Measurements from ENCODE around the gene ADCK1.
"Not testable (repeated sequence)": the region's sequence is repeated elsewhere in the genome, so short reads cannot be mapped to it uniquely, and the experiment has no call there.

The ADCK1 gene

DNA sequence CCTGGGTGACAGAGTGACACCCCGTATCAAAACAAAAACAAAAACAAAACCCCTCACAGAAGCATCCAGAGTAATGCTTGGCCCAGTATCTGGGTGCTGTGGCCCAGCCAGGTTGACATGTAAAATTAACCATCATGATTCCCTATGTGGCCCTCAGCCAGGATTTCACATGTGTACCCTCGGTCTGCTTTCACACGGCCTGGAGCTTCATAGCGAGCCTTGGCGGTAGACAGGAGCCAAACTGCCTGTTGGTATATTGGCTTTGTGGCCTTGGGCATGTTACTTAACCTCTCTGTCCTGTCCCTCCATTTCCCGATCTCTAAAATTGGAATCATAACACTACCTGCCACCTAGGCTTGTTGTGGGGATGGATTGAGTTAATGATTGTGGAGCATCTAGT, 65.5 kb downstream of the ADCK1 start:
- DNase-seq (ENCODE audit: low spot score): no peak

DNA sequence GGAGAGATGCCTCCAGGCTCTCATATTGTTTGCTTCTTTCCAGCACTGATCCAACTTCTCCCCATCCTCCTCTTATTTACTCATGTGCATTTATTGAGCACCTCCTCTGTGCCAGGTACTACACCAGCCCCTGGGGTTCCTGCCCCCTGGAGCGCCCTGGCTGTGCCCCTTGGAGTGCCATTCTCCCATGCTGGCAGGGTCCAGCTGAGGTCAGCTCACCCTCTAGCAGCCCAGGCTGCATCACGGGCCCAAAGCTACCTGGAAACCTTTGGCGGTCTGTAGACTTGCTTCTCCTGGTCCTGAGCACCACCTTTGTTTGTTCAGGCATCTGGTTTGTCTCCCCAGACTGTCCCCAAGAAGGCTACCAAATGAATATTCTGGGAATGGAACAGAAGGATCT, 67.0 kb downstream of the ADCK1 start:
- no peak for DNase-seq (ENCODE audit: low spot score)

DNA sequence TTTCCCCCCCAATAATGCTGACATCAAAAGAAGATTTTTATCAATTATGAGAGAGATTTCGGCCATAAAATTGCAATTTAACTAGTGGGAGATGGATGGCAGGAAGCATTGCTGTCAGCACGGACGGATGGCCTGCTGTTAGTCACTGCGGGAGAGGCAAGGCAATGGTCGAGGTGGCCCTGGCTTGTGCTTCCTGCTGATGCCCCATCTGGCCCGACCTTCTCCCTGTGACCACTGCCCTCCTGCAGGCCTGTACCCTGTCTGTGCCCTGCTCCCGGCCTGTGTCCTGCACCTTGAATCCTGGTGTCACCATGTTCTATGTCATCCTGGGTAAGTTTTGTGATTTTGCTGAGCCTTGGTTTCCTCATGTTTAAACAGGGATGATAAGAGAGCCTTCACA, 67.6 kb downstream of the ADCK1 start:
- no peak for DNase-seq (ENCODE audit: low spot score)

DNA sequence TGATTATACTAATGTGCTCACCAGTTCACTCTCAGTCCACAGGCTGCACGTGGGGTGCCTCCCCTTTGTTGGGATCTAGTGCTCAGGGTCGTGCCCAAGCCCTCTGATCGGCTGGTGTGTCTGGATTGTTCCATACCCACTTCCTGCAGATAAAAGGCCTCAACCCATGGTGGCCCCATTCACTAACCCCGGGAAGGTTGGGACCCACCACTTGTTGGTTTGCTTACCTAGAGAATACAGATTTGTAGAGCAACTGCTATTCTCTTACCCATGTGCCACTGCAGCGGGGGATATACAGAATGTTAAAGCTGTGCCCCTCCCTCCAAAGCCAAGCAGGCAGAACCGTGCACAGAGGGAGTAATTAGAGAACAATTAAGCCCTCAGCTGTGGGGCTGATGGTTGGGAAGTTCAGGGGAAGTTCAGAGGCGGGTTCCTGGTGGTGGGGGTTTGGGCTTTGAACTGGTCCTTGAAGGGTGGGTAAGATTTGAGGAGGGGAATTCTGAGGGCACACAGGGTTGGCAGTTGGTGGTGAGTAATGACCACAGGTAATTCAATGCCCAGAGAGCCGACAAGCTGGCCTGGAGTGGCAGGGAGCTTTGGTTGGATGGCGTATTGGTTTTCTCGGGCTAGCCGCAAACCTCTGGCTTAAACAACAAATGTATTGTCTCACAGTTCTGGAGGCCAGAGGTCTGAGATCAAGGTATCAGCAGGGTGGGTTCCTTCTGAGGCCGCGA, 68.8 kb downstream of the ADCK1 start:
- no peak for DNase-seq (ENCODE audit: low spot score)

DNA sequence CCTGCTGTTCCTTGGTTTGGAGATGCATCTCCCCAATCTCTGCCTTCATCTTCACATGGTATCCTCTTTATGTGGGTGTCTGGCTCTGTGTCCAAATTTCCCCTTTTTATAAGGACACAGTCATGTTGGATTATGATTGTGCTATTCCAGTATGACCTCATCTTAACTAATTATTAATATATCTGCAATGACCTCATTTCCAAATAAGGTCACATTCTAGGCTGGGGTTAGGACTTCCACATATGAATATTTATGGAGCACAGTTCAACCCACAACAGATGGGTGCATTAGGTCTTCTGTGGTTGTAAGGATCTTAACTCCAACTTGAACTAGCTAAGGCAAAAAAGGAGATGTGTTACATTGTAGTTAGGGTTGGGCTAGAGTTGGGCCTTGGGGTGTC, 69.4 kb downstream of the ADCK1 start:
- DNase-seq (ENCODE audit: low spot score): no peak

DNA sequence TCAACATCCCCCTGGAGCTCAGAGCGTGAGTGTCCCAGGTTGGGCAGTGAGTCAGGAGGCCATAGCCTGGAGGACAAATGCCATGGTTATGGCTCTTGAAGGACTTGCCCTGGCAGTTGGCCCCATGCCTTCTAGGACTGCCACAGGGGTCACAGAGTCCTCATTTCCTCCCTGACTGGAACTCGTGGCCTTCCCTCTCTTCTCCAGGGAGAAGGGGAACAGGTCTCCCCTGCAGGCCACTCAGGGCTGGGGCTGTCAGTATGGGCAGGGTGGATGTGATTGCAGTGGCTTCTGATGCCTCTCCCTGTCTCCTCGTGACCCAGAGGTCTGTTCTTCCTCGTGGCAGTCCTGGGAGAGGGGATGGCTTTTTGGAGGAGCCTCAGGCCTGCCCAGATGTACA, 70.7 kb downstream of the ADCK1 start:
- DNase-seq (ENCODE audit: low spot score): no peak

DNA sequence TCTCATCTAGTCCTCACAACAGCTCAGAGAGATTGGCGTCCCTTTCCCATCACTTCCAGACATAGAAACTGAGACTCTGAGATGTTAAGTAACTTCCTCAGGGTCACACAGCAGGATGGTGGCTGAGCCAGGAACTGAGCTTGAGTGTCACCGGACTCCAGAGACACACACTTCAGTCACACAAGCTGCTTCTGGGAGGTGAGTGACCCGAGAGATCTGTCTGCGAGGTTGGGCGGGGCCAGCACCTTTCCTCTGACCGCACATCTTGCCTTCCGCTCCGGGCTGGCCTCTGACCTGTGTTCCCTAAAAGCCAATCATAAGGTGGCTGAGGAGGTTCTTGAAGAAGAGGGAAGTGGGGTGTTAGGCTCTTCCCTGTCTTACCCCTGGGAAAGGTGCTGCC, 72.2 kb downstream of the ADCK1 start:
- no peak for DNase-seq (ENCODE audit: low spot score)

DNA sequence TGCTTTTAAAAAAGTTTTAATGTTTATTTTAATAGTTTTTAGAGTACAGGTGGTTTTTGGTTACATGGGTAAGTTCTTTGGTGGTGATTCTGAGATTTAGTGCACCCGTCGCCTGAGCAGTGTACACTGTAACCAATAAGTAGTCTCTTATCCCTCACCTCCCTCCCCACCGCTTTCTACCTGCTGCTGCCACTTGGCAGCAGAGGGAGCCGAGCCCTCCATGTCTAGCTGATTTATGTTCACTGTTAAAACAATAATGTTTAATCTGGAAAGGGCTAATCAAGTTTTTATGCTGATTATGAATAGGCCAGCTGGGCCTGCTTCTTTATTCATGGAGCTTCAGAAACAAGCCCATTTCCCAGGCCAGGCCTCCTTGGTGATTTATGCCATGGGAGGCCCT, 73.1 kb downstream of the ADCK1 start:
- no peak for DNase-seq (ENCODE audit: low spot score)

DNA sequence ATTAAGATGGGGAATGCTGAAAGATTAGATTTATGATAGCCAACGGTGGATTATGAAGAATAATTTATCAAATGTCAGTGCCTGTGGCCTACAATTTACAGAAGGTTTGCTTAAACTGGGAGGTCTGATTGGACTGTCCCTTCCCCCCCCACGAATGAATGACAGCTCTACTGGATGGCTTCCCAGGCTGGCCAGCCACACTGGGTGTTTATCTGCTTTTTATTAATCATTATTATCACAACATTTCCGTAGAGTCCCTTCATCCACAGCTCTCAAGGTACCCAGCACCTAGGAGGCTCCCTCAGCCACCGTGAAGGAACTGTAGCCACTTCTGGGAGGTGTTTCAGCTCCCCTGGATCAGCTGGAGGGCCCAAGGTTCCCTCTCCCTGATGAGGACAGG, 78.9 kb downstream of the ADCK1 start:
- no peak for DNase-seq (ENCODE audit: low spot score)

DNA sequence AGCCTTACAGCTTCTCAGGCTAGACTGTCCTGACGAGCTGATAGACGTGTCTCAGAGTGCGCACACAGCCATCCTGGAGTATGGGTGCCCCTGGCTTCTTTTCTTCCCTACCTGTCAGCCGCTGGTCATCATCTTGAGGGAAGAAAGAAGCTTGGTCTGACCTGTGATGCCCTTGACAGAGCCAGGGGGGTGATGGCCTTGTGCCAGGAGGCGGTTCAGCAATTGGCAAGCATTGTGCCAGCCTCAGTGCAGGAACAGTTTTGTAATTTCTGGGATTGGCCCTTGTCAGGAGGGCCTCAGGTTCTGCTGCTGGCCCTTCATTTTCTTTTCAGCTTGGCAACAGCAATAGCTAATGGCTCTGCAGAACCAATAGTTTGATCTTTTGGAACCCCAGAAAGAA, 80.1 kb downstream of the ADCK1 start:
- DNase-seq (ENCODE audit: low spot score): no peak

DNA sequence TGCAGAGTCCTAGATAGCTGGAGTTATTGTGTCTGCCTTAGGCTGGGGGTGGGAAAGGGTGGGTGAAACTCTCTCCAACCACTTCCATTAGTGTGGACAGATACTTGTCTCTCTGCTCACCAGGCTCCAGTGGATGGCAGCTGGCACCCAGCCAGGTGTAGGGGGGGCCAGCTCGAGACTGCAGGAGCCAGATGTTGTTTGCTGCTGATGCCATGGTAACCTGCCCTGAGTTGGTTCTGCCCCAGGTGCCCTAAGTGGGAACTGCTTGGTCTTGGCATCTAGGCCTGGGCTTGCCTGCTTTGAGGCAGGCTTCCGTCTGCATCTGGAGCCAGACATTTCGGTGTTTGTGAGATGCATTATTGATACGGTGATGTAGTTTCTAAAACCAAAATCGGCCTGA, 82.2 kb downstream of the ADCK1 start:
- DNase-seq (ENCODE audit: low spot score): no peak

DNA sequence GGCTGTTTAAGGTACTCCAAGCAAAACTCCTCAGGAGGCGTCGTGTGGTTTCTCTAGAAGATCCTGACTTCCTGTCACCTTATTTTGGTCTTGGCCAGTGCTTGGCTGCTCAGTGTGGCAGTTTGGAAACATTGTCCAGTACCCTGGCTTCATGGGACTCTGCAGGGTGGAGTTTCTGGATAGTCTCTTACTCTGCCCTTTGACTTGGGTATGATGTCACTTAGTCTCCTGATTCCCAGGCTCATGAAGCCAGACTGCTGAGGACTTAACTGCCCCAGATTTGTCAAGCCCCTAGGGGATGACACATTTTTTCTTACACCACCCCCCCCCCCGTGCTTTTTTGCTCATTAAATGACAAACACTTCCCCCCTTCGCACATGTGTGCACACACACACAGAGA, 82.7 kb downstream of the ADCK1 start:
- no peak for DNase-seq (ENCODE audit: low spot score)

DNA sequence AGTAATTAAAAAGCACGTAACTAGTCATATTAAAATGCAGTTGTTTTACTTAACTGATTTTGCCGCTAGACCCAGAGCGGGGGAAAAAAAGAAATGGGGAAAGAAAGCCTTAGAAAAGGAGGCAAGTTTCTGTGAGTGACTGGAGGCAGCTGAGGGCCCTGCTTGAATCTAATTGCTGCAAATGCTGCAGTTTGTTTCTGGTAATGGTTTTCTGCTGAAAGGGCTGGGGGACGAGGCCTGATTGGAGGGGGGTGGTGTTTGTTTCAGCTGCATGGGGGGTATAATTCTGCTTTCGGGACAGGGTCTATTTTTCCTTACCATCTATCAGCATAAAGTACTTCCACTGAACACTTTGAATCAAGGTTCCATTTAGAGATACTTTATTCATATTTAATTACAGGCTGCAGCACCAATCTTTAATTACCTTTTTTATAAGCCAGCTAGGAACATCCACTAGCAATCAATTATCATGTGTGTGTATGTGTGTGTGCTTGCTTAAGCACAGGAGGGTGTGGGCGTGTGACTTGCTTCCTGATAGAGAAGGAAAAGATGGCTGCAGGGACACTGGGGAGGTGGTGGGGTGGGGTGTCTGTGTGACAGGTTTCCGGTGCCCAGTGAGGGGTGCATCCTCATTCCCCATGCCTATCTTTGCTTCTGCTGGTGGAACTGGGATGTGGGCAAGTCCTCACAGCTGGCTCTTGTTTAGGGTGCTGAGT, 83.4 kb downstream of the ADCK1 start:
- no peak for DNase-seq (ENCODE audit: low spot score)

DNA sequence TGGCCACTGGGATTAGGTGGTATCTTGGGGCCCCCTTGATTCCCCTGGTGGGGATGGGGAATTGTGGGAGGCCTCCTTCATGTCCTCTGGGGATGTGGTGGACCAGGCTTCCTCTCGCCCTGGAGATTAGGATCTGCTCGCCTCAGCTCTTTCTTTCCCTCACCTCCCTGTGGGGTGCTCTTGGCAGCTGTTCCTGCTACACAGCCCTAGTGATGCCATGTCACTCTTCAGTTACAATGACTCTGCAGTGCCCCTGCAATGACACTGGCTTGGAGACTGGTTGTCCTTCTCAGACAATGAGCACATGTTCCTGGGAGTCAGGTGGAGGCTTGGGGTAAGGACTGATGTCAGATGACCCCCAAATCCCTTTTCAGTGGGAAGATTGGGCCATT, 83.9 kb downstream of the ADCK1 start:
- DNase-seq (ENCODE audit: low spot score): no peak

DNA sequence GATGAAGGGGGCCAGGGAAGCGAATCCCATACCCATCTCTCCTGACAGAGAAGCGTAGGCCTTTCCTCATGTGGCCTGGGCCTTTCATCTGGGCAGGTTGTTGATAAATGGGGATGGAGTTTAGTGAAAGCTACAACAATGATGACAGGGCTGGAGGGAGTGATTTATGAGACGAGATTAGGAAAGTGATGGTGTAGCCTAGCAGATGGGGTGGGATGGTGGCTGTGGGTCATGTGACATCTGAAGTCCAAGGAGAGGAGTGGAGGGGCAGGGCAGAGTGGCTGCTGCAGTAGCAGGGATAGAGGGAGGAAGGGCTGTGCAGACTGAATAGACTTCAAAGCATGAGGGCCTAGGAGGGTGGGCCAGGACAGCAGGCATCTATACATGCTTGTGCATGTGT, 85.5 kb downstream of the ADCK1 start:
- no peak for DNase-seq (ENCODE audit: low spot score)

DNA sequence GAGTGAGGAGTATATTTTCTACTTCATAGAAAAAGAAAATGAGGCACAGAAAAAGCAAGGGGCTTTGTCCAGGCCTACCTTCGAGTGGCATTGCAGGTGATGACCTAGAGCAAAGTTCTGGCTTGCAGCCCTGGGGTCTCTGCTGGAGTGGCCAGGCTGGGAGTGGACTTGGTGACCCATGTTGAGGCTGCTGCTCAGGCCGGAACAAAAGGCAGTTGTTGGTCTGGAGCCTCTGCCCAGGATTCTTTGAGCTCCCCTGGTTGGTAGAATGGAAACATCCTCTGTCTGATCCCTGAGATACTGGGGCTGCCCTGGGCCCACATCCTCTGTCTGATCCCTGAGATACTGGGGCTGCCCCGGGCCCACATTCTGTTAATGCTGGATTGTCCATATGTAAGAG, 86.1 kb downstream of the ADCK1 start:
- DNase-seq (ENCODE audit: low spot score): no peak

DNA sequence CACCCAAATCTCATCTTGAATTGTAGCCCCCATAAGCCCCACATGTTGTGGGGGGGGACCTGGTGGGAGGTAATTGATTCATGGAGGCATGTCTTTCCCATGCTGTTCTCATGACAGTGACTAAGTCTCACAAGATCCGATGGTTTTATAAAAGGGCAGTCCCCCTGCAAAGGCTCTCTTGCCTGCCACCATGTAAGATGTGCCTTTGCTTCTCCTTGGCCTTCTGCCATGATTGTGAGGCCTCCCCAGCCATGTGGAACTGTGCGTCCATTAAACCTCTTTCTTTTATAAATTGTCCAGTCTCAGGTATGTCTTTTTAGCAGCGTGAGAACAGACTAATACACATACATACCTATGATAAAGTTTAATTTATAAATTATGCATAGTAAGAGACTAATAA, 89.0 kb downstream of the ADCK1 start:
- DNase-seq (ENCODE audit: low spot score): not testable (repeated sequence)

DNA sequence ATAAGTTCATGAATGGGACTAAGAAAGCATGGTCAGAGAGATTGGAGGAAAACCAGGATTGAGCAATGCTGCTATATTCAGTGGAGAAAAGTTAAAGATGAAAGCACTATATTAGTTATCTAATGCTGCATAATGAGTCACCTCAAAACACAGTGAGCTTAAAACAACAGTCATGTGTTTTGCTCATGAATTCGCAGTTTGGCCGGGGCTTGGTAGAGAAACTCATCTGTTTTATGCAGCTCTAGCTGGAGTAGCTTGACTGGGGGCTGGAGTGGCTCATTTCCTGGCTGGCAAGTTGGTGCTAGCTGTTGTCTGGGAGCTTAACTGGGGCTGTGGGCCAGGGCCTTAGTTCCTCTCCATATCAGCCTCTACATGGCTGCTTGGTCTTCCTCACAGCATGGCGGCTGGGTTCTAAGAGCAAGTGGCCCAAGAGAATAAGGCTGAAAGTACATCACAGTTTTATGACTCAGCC, 90.1 kb downstream of the ADCK1 start:
- no peak for DNase-seq (ENCODE audit: low spot score)

DNA sequence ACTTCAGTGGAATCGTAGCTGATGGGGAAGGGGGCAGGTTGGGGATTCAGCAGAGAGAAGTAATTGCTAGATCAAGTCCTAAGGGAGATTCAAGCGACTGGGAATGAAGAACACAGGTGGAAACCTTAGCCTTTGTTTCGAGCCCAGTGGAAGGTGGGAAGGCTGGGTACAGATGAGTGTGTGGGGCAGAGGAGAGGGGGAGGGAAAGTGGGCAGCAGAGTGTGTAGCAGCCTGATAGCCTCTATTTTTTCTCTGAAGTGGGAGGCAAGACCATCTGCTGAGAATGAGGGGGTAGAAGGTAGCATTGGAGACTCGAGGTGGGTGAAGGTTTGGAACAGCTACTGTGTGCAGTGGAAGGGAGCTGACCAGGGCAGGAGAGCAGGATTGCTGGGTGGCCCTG, 91.0 kb downstream of the ADCK1 start:
- no peak for DNase-seq (ENCODE audit: low spot score)

DNA sequence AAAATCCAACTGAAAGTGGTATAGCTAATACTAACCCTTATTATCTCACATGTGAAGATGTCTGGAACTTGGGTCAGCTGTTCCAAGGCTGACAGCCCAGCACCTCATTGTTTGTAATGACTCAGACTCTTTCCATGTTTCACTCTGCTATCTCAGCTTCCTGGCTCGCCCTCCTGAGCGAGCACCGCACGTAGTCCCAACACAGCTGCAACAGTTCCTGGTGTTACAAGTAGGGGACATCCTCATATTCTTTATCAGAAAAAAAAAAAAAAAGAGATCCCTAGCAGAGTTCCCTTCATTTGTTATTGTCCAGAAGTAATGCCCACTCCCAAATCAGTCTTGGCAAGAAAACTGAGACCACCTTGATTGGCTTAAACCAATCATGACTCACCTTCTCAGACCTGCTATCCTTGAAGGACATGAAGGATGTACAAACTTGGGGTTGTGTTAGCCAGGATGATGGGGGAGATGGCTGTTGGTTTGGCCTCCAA, 92.5 kb downstream of the ADCK1 start:
- DNase-seq (ENCODE audit: low spot score): no peak

DNA sequence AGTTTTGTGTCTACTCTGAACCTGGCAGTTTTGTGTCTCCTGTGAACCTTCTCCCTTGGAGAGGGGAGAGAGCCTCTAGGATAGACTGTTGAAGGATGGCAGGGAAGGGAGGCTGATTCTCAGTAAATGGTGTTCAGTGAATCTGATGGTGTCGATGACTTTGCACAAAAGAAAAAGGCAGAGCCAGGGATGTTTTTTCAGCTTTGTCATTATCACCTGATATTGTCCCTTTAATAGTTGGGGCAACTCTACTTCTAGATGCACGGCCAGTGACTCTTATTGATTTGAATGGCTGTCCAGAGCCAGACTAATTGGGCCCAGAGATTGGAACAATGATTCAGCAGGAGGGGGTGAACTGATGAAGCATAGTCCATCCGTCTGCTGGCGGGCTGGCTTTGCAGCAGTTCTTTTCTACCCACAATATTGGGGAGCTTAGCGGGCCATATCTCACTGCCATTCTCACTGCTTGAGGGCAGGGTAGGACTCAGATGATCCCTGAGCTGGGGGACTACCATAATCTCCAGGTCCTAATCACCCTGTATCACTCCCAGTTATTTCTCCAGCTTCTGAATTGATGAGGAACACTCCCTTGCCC, 93.1 kb downstream of the ADCK1 start:
- no peak for DNase-seq (ENCODE audit: low spot score)

DNA sequence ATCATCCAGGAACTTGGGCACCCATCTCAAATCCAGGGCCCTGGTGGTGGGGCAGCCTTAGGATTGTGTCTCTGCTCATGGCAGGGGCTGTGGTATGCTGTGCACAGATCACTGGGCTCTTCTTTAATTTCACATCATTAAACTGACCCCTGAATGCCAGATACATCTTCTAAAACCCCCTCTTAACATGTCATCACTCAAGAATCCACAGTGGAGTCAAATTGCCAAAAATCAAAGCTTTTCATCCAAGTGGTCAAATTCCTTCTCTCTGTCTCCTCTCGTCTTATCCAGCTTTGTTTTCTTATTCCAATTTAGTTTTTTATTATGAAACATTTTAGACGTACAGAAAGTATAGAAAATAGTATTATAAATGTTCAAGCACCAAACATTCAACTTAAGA, 97.5 kb downstream of the ADCK1 start:
- DNase-seq (ENCODE audit: low spot score): no peak

DNA sequence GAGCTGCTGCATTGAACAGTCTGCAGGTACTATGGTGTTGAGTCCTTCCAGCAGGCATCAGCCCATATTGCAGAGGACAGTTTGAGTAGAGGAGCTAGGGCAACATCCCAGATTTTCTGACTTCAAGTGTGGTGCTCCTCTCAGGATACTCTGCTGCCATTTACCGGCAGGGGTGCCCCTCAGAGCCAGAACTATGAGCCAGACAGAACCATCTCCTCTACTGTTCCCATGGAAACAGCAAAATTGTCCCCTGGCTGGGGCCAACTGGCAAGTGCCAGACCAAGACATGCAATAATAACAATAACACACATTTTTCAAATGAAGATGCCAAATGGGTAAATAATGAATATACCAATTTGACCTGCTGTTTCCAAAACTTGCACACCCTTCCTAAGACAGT, 102.9 kb downstream of the ADCK1 start:
- DNase-seq (ENCODE audit: low spot score): no peak
